Measurements from ENCODE around the gene MDGA2.
A peak's percentile ranks its signal among the peaks of the same experiment; 100 is the strongest.

MDGA2 gene

GRCh38 chr14:47675466-47676314, at the start of gene MDGA2:
MDGA2 (minus strand) TSS chr14:47675605.
- TF ChIP-seq MAX (IDR thresholded peaks at IDR 0.05), result no peak
- TF ChIP-seq REST (IDR thresholded peaks at IDR 0.05; ENCODE audit: low read depth), result no peak
- no peak for TF ChIP-seq CREB1 (IDR thresholded peaks at IDR 0.05; ENCODE audit: low read depth)
- TF ChIP-seq TAF1 (IDR thresholded peaks at IDR 0.05; ENCODE audit: low read depth), result no peak

- TF ChIP-seq TCF12 (IDR thresholded peaks at IDR 0.05; ENCODE audit: low read depth), result no peak
- peak; percentile 50; the same call in 1 of the 2 replicates for TF ChIP-seq REST (IDR thresholded peaks at IDR 0.05; ENCODE audit: low read depth)
Observed at GRCh38 chr14:47722929-47723693, 47.7 kb upstream of the MDGA2 start.

- TF ChIP-seq RAD21 (IDR thresholded peaks at IDR 0.05; ENCODE audit: low read depth) (no peak), EGR1 (IDR thresholded peaks at IDR 0.05) (no peak), TCF12 (IDR thresholded peaks at IDR 0.05; ENCODE audit: low read depth) (no peak), USF1 (IDR thresholded peaks at IDR 0.05) (no peak), CEBPB (IDR thresholded peaks at IDR 0.05) (no peak), EP300 (IDR thresholded peaks at IDR 0.05; ENCODE audit: borderline replicate concordance) (no peak), TAF1 (IDR thresholded peaks at IDR 0.05; ENCODE audit: low read depth) (no peak), MAX (IDR thresholded peaks at IDR 0.05) (no peak), CREB1 (IDR thresholded peaks at IDR 0.05; ENCODE audit: low read depth) (no peak), FOXM1 (IDR thresholded peaks at IDR 0.05; ENCODE audit: borderline replicate concordance, low read depth) (no peak)
Observed at GRCh38 chr14:47720281-47720680, 44.9 kb upstream of the MDGA2 start.

- TF ChIP-seq MAX (IDR thresholded peaks at IDR 0.05), result no peak
- TF ChIP-seq TCF12 (IDR thresholded peaks at IDR 0.05; ENCODE audit: low read depth), result no peak
- no peak for TF ChIP-seq ZBTB7A (IDR thresholded peaks at IDR 0.05; ENCODE audit: low read depth)
- no peak for TF ChIP-seq NFIC (IDR thresholded peaks at IDR 0.05)
- TF ChIP-seq YY1 (IDR thresholded peaks at IDR 0.05; ENCODE audit: low read depth), result no peak
- no peak for TF ChIP-seq TEAD4 (IDR thresholded peaks at IDR 0.05)
- no peak for TF ChIP-seq EGR1 (IDR thresholded peaks at IDR 0.05)
- TF ChIP-seq TAF1 (IDR thresholded peaks at IDR 0.05; ENCODE audit: low read depth), result no peak
- no peak for TF ChIP-seq CEBPB (IDR thresholded peaks at IDR 0.05)
- TF ChIP-seq RAD21 (IDR thresholded peaks at IDR 0.05; ENCODE audit: low read depth), result no peak
- TF ChIP-seq CREB1 (IDR thresholded peaks at IDR 0.05; ENCODE audit: low read depth), result no peak
- TF ChIP-seq REST (IDR thresholded peaks at IDR 0.05; ENCODE audit: low read depth), result no peak
Observed at GRCh38 chr14:47715330-47715729, 39.9 kb upstream of the MDGA2 start.

GRCh38 chr14:47710581-47710980, 35.2 kb upstream of the MDGA2 start:
- no peak for TF ChIP-seq TEAD4 (IDR thresholded peaks at IDR 0.05)
- no peak for TF ChIP-seq RAD21 (IDR thresholded peaks at IDR 0.05; ENCODE audit: low read depth)
- no peak for TF ChIP-seq FOXM1 (IDR thresholded peaks at IDR 0.05; ENCODE audit: borderline replicate concordance, low read depth)
- TF ChIP-seq NFIC (IDR thresholded peaks at IDR 0.05), result no peak
- TF ChIP-seq USF1 (IDR thresholded peaks at IDR 0.05), result no peak
- no peak for TF ChIP-seq REST (IDR thresholded peaks at IDR 0.05; ENCODE audit: low read depth)
- TF ChIP-seq MAX (IDR thresholded peaks at IDR 0.05), result no peak
- no peak for TF ChIP-seq TCF12 (IDR thresholded peaks at IDR 0.05; ENCODE audit: low read depth)
- TF ChIP-seq CREB1 (IDR thresholded peaks at IDR 0.05; ENCODE audit: low read depth), result no peak
- TF ChIP-seq YY1 (IDR thresholded peaks at IDR 0.05; ENCODE audit: low read depth), result no peak
- no peak for TF ChIP-seq EGR1 (IDR thresholded peaks at IDR 0.05)
